ENCODE measurements around the gene AXL.

Gene AXL

GRCh38 chr19:41218249-41218614 lies 791 bp upstream of the AXL start:
- H3K27me3 ChIP-seq (ENCODE audit: control insufficient read depth, insufficient read depth, low read length), result no peaks in the 10 kb centered on the region
- H3K4me3 ChIP-seq (ENCODE audit: low read depth, low read length), result peak overlapping the region; percentile 70
- H3K4me1 ChIP-seq (ENCODE audit: control insufficient read depth, insufficient read depth, low read length), result peaks cover 1% of the 10 kb centered on the region
- peaks cover 12% of the 10 kb centered on the region for H3K36me3 ChIP-seq (ENCODE audit: control insufficient read depth, insufficient read depth, low read length)
- H3K9ac ChIP-seq (ENCODE audit: low read depth, low read length), result peak overlapping the region; percentile 50
- no peaks in the 10 kb centered on the region for H3K9me3 ChIP-seq (ENCODE audit: control insufficient read depth, insufficient read depth, low read length)

GRCh38 chr19:41219924-41220567 lies 1.0 kb downstream of the AXL start:
- H3K4me3 ChIP-seq (ENCODE audit: low read depth, low read length), result peak overlapping the region; percentile 70
- H3K9ac ChIP-seq (ENCODE audit: low read depth, low read length), result no peak overlapping the region
- H3K36me3 ChIP-seq (ENCODE audit: control insufficient read depth, insufficient read depth, low read length), result peaks cover 12% of the 10 kb centered on the region
- no peaks in the 10 kb centered on the region for H3K27me3 ChIP-seq (ENCODE audit: control insufficient read depth, insufficient read depth, low read length)
- H3K4me1 ChIP-seq (ENCODE audit: control insufficient read depth, insufficient read depth, low read length), result peaks cover 4% of the 10 kb centered on the region
- no peaks in the 10 kb centered on the region for H3K9me3 ChIP-seq (ENCODE audit: control insufficient read depth, insufficient read depth, low read length)

- Histone ChIP-seq H3K4me1 (ENCODE audit: control insufficient read depth, insufficient read depth, low read length) (peaks cover 8% of the 10 kb centered on the region), H3K9me3 (ENCODE audit: control insufficient read depth, insufficient read depth, low read length) (no peaks in the 10 kb centered on the region), H3K27me3 (ENCODE audit: control insufficient read depth, insufficient read depth, low read length) (no peaks in the 10 kb centered on the region), H3K4me3 (ENCODE audit: low read depth, low read length) (no peak overlapping the region), H3K9ac (ENCODE audit: low read depth, low read length) (no peak overlapping the region), H3K36me3 (ENCODE audit: control insufficient read depth, insufficient read depth, low read length) (peaks cover 12% of the 10 kb centered on the region)
Observed at GRCh38 chr19:41220811-41221210, 1.8 kb downstream of the AXL start.

- H3K9me3 ChIP-seq (ENCODE audit: control insufficient read depth, insufficient read depth, low read length), result no peaks in the 10 kb centered on the region
- peaks cover 12% of the 10 kb centered on the region for H3K36me3 ChIP-seq (ENCODE audit: control insufficient read depth, insufficient read depth, low read length)
- no peaks in the 10 kb centered on the region for H3K27me3 ChIP-seq (ENCODE audit: control insufficient read depth, insufficient read depth, low read length)
- H3K4me3 ChIP-seq (ENCODE audit: low read depth, low read length), result no peak overlapping the region
- H3K4me1 ChIP-seq (ENCODE audit: control insufficient read depth, insufficient read depth, low read length), result peaks cover 12% of the 10 kb centered on the region
- no peak overlapping the region for H3K9ac ChIP-seq (ENCODE audit: low read depth, low read length)
Observed at GRCh38 chr19:41221514-41222205, 2.6 kb downstream of the AXL start.

DNA sequence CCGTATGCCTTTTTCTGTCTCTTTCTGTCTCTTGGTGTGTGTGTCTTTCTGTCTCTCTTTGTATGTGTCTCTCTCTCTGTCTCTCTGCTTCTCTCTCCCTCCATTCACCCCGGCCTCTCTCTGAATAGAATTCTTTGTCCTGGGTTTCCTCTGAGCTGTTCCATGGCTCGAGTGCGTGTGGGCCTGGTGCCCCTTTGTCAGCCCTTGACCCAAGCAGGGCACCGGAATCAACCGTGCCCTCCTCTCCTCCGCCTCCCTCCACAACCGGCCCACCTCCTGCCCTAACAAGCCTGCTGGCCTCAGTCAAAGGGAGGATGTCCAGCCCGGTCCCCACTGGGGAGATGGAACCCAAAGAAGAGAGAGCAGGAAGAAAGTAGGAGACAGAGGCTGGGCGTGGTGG lies 3.2 kb downstream of the AXL start:
- no peaks in the 10 kb centered on the region for H3K27me3 ChIP-seq (ENCODE audit: control insufficient read depth, insufficient read depth, low read length)
- no peak overlapping the region for H3K4me3 ChIP-seq (ENCODE audit: low read depth, low read length)
- H3K9ac ChIP-seq (ENCODE audit: low read depth, low read length), result no peak overlapping the region
- peaks cover 12% of the 10 kb centered on the region for H3K4me1 ChIP-seq (ENCODE audit: control insufficient read depth, insufficient read depth, low read length)
- H3K9me3 ChIP-seq (ENCODE audit: control insufficient read depth, insufficient read depth, low read length), result no peaks in the 10 kb centered on the region
- peaks cover 12% of the 10 kb centered on the region for H3K36me3 ChIP-seq (ENCODE audit: control insufficient read depth, insufficient read depth, low read length)

GRCh38 chr19:41223431-41224234 lies 4.6 kb downstream of the AXL start:
- H3K4me1 ChIP-seq (ENCODE audit: control insufficient read depth, insufficient read depth, low read length), result peaks cover 12% of the 10 kb centered on the region
- no peak overlapping the region for H3K4me3 ChIP-seq (ENCODE audit: low read depth, low read length)
- H3K9me3 ChIP-seq (ENCODE audit: control insufficient read depth, insufficient read depth, low read length), result no peaks in the 10 kb centered on the region
- no peaks in the 10 kb centered on the region for H3K27me3 ChIP-seq (ENCODE audit: control insufficient read depth, insufficient read depth, low read length)
- no peak overlapping the region for H3K9ac ChIP-seq (ENCODE audit: low read depth, low read length)
- peaks cover 12% of the 10 kb centered on the region for H3K36me3 ChIP-seq (ENCODE audit: control insufficient read depth, insufficient read depth, low read length)

DNA sequence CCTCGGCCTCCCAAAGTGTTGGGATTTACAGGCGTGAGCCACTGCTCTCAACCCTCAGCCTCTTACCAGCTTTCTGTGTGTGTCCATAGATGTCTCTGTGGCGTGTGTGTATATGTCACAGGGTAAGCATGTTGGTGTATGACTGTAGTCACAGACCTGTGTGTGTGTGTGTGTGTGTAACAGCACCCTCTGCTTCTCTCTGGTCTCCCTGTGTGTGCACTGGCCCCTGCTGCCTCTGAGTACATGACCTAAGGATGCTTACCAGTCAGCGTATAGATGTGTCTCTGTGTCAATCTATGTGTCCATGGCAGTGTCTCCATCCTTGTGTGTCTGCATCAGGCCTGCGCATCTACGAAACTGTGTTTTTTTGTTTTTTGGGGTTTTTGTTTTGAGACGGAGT lies 5.6 kb downstream of the AXL start:
- Histone ChIP-seq H3K36me3 (ENCODE audit: control insufficient read depth, insufficient read depth, low read length) (peaks cover 12% of the 10 kb centered on the region), H3K27me3 (ENCODE audit: control insufficient read depth, insufficient read depth, low read length) (no peaks in the 10 kb centered on the region), H3K4me3 (ENCODE audit: low read depth, low read length) (no peak overlapping the region), H3K4me1 (ENCODE audit: control insufficient read depth, insufficient read depth, low read length) (peaks cover 12% of the 10 kb centered on the region), H3K9me3 (ENCODE audit: control insufficient read depth, insufficient read depth, low read length) (no peaks in the 10 kb centered on the region), H3K9ac (ENCODE audit: low read depth, low read length) (no peak overlapping the region)

DNA sequence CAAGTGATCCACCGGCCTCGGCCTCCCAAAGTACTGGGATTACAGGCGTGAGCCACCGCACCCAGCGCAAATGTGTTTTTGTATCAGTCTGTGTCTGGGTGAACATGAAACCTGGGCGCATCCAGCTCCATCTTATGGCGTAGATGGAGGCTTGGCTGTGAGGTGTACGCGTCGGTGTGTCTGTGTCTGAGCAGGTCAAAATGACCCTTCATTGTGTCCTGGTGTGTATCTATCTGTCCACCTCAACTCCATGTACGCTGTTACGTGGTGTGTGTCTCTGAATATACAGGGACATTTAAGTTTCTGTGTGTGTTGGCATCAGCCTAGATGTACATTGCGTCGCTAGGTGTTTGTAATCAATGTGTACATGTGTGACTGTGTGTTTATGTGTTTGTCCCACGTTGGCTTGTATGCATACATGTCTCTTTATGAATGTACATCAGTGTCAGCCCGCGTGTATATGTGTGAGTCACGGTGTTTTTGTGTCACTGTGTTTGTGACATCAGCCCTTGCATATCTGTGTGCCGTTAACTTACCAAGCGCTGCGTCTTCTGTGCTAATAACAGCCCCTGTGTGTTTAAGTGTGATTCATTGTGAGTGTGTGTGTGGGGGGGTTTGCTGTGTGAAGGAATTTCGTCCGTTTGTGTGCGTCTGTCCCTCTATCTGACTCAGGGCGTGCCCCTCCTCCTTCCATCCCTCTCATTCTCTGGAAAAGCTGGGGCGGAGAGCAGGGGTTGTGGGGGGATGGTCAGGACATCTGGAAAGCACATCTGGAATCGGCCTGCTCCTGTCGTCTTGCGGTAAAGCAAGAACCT lies 6.4 kb downstream of the AXL start:
- no peaks in the 10 kb centered on the region for H3K9me3 ChIP-seq (ENCODE audit: control insufficient read depth, insufficient read depth, low read length)
- H3K9ac ChIP-seq (ENCODE audit: low read depth, low read length), result peak overlapping the region; percentile 13
- no peaks in the 10 kb centered on the region for H3K27me3 ChIP-seq (ENCODE audit: control insufficient read depth, insufficient read depth, low read length)
- H3K4me1 ChIP-seq (ENCODE audit: control insufficient read depth, insufficient read depth, low read length), result peaks cover 12% of the 10 kb centered on the region
- H3K4me3 ChIP-seq (ENCODE audit: low read depth, low read length), result peak overlapping the region; percentile 57
- peaks cover 12% of the 10 kb centered on the region for H3K36me3 ChIP-seq (ENCODE audit: control insufficient read depth, insufficient read depth, low read length)

DNA sequence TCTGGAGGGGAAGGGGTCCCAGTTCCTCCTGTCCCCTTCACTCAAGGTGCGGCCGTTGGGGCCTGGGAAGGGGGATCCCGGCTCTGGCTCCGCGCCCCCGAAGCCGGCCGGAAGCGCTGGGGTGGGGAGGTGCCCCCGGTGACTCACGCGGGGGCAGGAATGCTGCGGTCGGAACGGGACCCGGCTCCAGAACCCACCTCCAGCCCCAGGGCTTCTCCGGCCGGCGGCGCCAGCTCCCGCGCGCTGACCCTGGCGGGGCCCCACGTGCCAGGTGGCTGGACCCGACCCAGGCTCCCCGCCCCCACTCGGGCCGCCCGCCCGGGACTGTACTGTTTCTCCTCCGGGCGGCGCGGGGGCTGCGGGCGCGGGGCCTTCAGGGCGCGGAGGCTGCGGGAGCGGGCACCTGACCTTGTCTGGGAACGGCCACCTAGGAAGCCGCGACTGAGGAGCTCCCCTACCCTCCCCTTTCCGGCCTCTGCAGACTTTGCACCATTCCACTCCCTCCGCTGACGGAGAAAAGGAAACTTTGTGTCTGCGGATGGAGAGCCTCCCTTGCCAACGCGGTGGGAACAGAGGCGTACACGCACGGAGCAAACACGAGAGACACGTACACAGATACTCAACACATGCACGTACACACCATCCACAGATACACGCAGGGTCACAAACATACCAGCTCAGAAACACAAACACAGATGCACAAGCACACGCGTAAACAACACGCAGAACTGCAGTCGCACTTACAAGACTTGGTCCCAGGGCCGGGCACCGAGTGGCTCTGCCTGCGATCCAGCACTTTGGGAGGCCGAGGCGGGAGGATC lies 7.2 kb downstream of the AXL start:
- Histone ChIP-seq H3K4me3 (ENCODE audit: low read depth, low read length) (peak overlapping the region; percentile 57), H3K9ac (ENCODE audit: low read depth, low read length) (peak overlapping the region; percentile 56), H3K27me3 (ENCODE audit: control insufficient read depth, insufficient read depth, low read length) (no peaks in the 10 kb centered on the region), H3K4me1 (ENCODE audit: control insufficient read depth, insufficient read depth, low read length) (peaks cover 12% of the 10 kb centered on the region), H3K36me3 (ENCODE audit: control insufficient read depth, insufficient read depth, low read length) (peaks cover 5% of the 10 kb centered on the region), H3K9me3 (ENCODE audit: control insufficient read depth, insufficient read depth, low read length) (no peaks in the 10 kb centered on the region)

DNA sequence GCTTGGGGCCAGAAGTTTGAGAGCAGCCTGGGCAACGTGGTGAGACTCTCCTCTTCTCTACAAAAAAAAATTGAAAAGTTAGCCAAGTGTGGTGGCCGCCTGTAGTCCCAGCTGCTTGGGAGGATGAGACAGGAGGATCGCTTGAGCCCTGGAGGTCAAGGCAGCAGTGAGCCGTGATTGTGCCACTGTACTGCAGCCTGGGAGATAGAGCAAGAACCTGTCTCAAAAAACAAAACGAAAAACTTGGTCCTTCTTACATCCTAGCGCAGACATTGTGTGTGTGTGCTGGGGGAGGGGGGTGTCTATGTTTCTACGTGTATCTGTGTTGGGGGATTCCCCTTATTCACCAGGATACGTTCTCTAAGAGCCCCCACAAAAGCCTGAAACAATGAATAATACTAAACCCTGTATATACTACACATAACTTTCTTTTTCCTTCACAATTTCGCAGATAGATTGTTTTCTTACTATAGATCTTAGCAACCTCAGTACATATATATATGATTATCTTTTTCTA lies 7.9 kb downstream of the AXL start:
- Histone ChIP-seq H3K36me3 (ENCODE audit: control insufficient read depth, insufficient read depth, low read length) (peaks cover 2% of the 10 kb centered on the region), H3K4me1 (ENCODE audit: control insufficient read depth, insufficient read depth, low read length) (peaks cover 12% of the 10 kb centered on the region), H3K9ac (ENCODE audit: low read depth, low read length) (no peak overlapping the region), H3K27me3 (ENCODE audit: control insufficient read depth, insufficient read depth, low read length) (no peaks in the 10 kb centered on the region), H3K9me3 (ENCODE audit: control insufficient read depth, insufficient read depth, low read length) (no peaks in the 10 kb centered on the region), H3K4me3 (ENCODE audit: low read depth, low read length) (peak overlapping the region; percentile 57)

Measured in iPS-15b (cell line).